ENCODE results near the gene PHF11.
"Not testable (repeated sequence)": the region's sequence is repeated elsewhere in the genome, so short reads cannot be mapped to it uniquely, and the experiment has no call there.

Gene PHF11

DNA sequence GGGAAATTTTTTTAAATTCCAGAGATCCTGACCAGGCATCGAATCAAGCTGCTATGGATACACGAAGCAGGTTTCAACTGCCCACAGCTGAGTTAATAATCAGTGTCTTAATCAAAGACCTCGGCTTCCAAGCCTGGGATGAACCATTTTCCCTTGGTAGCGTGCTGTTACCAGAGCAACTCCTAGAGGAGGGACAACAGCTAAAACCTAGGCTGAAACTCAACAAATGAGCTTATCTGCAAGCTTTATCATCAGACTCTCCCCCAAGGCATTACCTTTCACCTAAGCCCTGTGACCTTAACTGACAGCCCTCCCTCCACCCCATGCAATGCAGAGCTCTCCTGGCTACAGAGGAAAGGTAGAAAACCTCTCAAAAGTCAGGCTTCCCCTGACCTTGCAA is 49.9 kb downstream of the PHF11 start:
- CTCF ChIA-PET, result no interaction called here
- Mint-ChIP-seq H3K9me3 (no peaks in the 10 kb centered on the region), H3K4me1 (peaks cover 5% of the 10 kb centered on the region), H3K36me3 (peaks cover 25% of the 10 kb centered on the region), H3K4me3 (no peak overlapping the region), H3K27ac (no peak overlapping the region), H3K27me3 (no peaks in the 10 kb centered on the region)
- no peak for DNase-seq

DNA sequence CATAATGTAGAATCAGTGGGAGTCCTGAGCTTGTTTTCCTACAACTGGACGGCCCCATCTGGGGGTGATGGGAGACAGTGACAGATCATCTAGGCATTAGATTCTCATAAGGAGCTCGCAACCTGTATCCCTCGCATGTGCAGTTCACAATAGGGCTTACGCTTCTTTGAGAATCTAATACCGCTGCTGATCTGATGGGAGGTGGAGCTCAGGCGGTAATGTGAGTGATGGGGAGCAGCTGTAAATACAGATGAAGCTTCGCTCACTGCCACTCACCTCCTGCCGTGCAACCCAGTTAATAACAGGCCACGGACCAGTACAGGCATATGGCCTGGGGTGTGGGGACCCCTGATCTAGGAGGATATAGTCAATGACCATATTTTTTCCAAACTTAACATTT is 50.8 kb downstream of the PHF11 start:
- no peak overlapping the region for H3K27ac Mint-ChIP-seq
- no peaks in the 10 kb centered on the region for H3K4me1 Mint-ChIP-seq
- H3K36me3 Mint-ChIP-seq, result peaks cover 27% of the 10 kb centered on the region
- no peak for DNase-seq
- no peaks in the 10 kb centered on the region for H3K27me3 Mint-ChIP-seq
- CTCF ChIA-PET, result interaction anchor here (0.7 to 1.0 kb wide), 2 partner anchors 11 to 390 kb away, joined by 3 to 4 read pairs; partner anchors contain the start of gene SPRYD7
- no peak overlapping the region for H3K4me3 Mint-ChIP-seq
- H3K9me3 Mint-ChIP-seq, result no peaks in the 10 kb centered on the region

DNA sequence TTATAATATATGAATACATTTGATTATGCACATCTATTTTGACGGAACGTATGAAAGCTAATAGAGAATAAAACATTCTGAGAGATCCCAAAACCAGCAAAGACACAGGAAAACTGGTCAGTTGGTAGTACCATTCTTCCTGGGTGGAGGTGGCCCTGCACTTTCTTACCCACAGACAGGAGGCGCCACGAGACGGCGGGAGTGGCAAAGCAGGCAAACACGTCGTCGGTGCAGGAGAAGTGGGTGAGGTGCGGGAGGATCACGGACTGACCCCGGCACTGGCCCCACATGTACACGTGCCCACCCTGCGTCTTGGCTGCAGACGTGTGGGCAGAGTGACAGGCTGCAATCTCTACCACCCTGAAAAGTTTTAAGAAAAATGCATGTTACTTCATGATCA is 53.5 kb downstream of the PHF11 start:
- Mint-ChIP-seq H3K27me3 (no peaks in the 10 kb centered on the region), H3K27ac (no peak overlapping the region), H3K36me3 (peaks cover 28% of the 10 kb centered on the region), H3K4me1 (no peaks in the 10 kb centered on the region), H3K9me3 (no peaks in the 10 kb centered on the region), H3K4me3 (no peak overlapping the region)
- no peak for DNase-seq
- CTCF ChIA-PET, result interaction anchor here (0.7 to 1.2 kb wide), 2 partner anchors 53 to 77 kb away, joined by 3 read pairs; no protein-coding TSS in a partner anchor

DNA sequence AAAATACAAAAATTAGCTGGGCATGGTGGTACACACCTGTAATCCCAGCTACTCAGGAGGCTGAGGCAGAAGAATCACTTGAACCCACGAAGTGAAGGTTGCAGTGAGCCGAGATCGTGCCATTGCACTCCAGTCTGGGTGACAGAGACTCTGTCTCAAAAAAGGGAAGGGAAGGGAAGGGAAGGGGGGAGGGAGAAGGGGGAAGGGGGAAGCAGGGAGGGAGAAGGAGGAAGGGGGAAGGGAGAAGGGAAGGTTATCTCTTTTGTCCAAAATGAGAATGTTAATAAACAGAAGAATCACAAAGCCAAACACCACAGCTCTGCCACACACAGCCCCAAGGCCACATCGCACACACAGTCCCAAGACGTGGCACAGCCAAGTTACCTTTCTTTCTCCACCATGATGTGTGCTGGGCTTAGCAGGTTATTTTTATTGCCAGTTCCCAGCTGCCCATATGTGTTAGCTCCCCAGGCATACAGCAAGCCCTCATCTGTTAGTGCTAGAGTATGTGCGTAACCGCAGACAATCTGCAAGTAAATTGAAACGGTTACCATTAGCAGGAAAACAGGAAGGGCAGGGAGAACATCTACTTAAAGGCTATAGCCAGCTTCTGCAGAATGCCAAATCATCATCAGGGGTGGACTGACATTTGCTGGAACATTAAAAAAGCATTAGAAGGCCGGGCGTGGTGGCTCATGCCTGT is 55.3 kb downstream of the PHF11 start:
- Mint-ChIP-seq H3K27me3 (no peaks in the 10 kb centered on the region), H3K4me3 (no peak overlapping the region), H3K4me1 (no peaks in the 10 kb centered on the region), H3K9me3 (no peaks in the 10 kb centered on the region), H3K36me3 (peaks cover 22% of the 10 kb centered on the region), H3K27ac (no peak overlapping the region)
- no peak for DNase-seq
- CTCF ChIA-PET, result interaction anchor here (1.2 kb wide), 1 partner anchor 10 kb away, joined by 3 read pairs; no protein-coding TSS in a partner anchor

DNA sequence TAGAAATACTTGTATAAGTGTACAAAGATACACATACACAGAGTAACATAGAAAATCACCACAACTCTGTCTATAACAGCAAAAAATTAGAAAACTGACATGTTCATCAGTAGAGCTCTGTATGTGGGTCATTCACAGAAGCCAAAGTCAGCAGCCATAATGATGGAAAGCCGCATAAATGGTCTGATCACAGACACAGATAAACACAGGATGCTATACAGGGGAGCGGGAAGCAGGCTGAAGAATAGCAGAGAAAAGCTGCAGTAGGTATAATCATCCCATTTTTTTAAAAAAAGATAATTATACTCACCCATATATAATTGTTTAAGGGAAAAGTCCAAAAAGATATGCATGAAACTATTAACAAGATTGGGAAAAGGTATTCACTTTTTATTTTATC is 58.1 kb downstream of the PHF11 start:
- no peak overlapping the region for H3K27ac Mint-ChIP-seq
- CTCF ChIA-PET, result no interaction called here
- H3K4me3 Mint-ChIP-seq, result no peak overlapping the region
- peaks cover 27% of the 10 kb centered on the region for H3K36me3 Mint-ChIP-seq
- no peaks in the 10 kb centered on the region for H3K27me3 Mint-ChIP-seq
- DNase-seq, result no peak
- no peaks in the 10 kb centered on the region for H3K9me3 Mint-ChIP-seq
- no peaks in the 10 kb centered on the region for H3K4me1 Mint-ChIP-seq

- H3K27ac Mint-ChIP-seq, result no peak overlapping the region
- CTCF ChIA-PET, result no interaction called here
- DNase-seq, result no peak
- no peaks in the 10 kb centered on the region for H3K27me3 Mint-ChIP-seq
- H3K36me3 Mint-ChIP-seq, result peaks cover 29% of the 10 kb centered on the region
- peaks cover 2% of the 10 kb centered on the region for H3K9me3 Mint-ChIP-seq
- no peak overlapping the region for H3K4me3 Mint-ChIP-seq
- no peaks in the 10 kb centered on the region for H3K4me1 Mint-ChIP-seq
Measured at GRCh38 chr13:49554387-49554786, 58.6 kb downstream of the PHF11 start.

DNA sequence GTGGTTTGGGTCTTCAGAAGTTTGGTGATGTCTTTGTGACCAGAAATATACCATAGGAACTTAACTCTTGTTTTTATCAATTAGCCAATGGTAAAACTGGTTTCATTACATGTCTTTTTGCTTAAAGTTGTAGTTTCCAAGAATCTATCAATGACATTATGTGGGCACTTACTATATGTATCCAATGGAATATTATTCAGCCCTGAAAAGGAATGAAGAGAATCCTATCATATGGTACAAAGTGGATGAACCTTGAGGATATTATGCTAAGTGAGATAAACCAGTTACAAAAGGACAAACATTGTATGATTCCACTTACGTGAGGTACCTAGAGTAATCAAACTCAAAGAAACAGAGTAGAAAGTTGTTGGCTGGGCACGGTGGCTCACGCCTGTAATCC is 63.3 kb downstream of the PHF11 start:
- no peak overlapping the region for H3K4me3 Mint-ChIP-seq
- CTCF ChIA-PET, result no interaction called here
- H3K27me3 Mint-ChIP-seq, result no peaks in the 10 kb centered on the region
- peaks cover 2% of the 10 kb centered on the region for H3K9me3 Mint-ChIP-seq
- peaks cover 3% of the 10 kb centered on the region for H3K4me1 Mint-ChIP-seq
- H3K36me3 Mint-ChIP-seq, result peaks cover 43% of the 10 kb centered on the region
- H3K27ac Mint-ChIP-seq, result no peak overlapping the region
- no peak for DNase-seq

GRCh38 chr13:49560270-49561061 is 64.7 kb downstream of the PHF11 start:
- no peak overlapping the region for H3K27ac Mint-ChIP-seq

DNA sequence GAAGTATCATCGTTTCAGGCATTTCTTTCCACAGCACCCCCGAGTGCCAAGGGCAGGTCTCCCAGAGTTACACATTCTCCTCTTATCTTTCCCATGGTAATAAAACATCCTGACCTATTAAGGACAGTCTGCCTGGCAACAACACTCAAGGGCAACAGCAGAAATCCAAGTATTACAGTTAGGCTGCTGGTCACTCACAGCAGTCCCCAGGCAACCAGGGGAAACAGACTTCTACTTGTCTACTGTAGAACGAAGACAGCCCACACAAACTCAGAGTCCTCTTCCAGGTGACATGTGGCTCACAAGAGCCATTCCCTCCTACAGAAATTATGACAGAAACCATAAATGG is 65.3 kb downstream of the PHF11 start:
- peaks cover 2% of the 10 kb centered on the region for H3K9me3 Mint-ChIP-seq

More at GRCh38 chr13:49560270-49561061, 64.7 kb downstream of the PHF11 start:
- peaks cover 2% of the 10 kb centered on the region for H3K9me3 Mint-ChIP-seq
- peaks cover 44% of the 10 kb centered on the region for H3K36me3 Mint-ChIP-seq
- DNase-seq, result no peak
- no peaks in the 10 kb centered on the region for H3K27me3 Mint-ChIP-seq
- H3K4me1 Mint-ChIP-seq, result peaks cover 3% of the 10 kb centered on the region
- H3K4me3 Mint-ChIP-seq, result no peak overlapping the region
- CTCF ChIA-PET, result interaction anchor here (0.6 to 1.4 kb wide), 3 partner anchors 10 to 43 kb away, joined by 3 to 6 read pairs (median 4); no protein-coding TSS in a partner anchor

DNA sequence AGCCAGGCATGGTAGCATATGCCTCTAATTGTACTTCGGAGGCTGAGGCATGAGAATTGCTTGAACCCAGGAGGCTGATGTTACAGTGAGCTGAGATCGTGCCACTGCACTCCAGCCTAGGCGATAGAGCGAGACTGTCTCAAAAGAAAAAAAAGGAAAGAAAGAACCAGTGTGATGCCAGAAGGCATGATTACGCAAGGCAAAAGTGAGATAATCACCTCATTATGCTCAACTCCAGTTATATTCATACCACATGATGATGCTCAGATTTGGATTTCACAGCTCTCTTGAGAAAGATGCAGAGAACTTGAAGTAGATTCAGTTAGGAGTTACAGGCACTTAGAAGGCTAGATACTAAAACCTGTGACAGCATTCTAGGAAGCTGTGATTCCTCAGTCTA is 67.8 kb downstream of the PHF11 start:
- H3K36me3 Mint-ChIP-seq, result peaks cover 40% of the 10 kb centered on the region
- peaks cover 2% of the 10 kb centered on the region for H3K9me3 Mint-ChIP-seq
- H3K27ac Mint-ChIP-seq, result no peak overlapping the region
- peaks cover 3% of the 10 kb centered on the region for H3K4me1 Mint-ChIP-seq
- H3K27me3 Mint-ChIP-seq, result no peaks in the 10 kb centered on the region
- DNase-seq, result no peak
- H3K4me3 Mint-ChIP-seq, result no peak overlapping the region
- CTCF ChIA-PET, result interaction anchor here (0.7 kb wide), 1 partner anchor 45 kb away, joined by 5 read pairs; no protein-coding TSS in a partner anchor

More for the DNA sequence above, 65.3 kb downstream of the PHF11 start:
- no peak for DNase-seq
- H3K27ac Mint-ChIP-seq, result no peak overlapping the region
- CTCF ChIA-PET, result interaction anchor here (1.2 to 1.4 kb wide), 2 partner anchors 10 to 21 kb away, joined by 3 to 4 read pairs; no protein-coding TSS in a partner anchor
- no peak overlapping the region for H3K4me3 Mint-ChIP-seq
- H3K36me3 Mint-ChIP-seq, result peaks cover 44% of the 10 kb centered on the region
- no peaks in the 10 kb centered on the region for H3K27me3 Mint-ChIP-seq
- peaks cover 3% of the 10 kb centered on the region for H3K4me1 Mint-ChIP-seq

- DNase-seq, CTCF ChIA-PET: not testable (repeated sequence)
- H3K36me3 Mint-ChIP-seq, result peaks cover 24% of the 10 kb centered on the region
Measured at GRCh38 chr13:49565461-49565860, 69.7 kb downstream of the PHF11 start.

GRCh38 chr13:49566461-49566860 is 70.7 kb downstream of the PHF11 start:
- CTCF ChIA-PET, result no interaction called here
- peaks cover 16% of the 10 kb centered on the region for H3K36me3 Mint-ChIP-seq

More at GRCh38 chr13:49565461-49565860, 69.7 kb downstream of the PHF11 start:
- not testable (repeated sequence) for H3K27ac Mint-ChIP-seq, H3K27me3 Mint-ChIP-seq, H3K4me3 Mint-ChIP-seq, H3K9me3 Mint-ChIP-seq
- peaks cover 17% of the 10 kb centered on the region for H3K4me1 Mint-ChIP-seq

DNA sequence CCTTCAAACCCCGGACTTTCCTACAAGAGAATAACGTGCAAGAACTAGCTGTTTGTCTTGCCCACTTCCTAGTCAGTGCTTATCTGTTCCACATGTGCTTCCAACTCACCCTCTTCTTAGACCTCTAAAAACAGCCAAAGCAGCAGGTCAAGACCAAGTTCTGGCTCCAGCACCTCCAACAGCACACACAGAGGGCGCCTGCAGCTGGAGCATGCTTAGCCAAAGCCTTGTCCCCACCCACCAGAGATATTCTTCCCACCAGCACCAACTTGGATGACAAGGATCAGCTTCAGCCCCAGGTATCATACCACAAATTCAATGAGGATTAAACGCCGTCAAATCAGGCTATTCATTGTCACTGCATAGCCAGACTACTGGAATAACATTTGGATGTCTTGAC is 71.7 kb downstream of the PHF11 start:
- Mint-ChIP-seq H3K36me3 (peaks cover 13% of the 10 kb centered on the region), H3K4me3 (no peak overlapping the region), H3K27me3 (no peaks in the 10 kb centered on the region), H3K4me1 (peaks cover 14% of the 10 kb centered on the region), H3K9me3 (no peaks in the 10 kb centered on the region), H3K27ac (no peak overlapping the region)
- CTCF ChIA-PET, result no interaction called here
- DNase-seq, result no peak

More at GRCh38 chr13:49566461-49566860, 70.7 kb downstream of the PHF11 start:
- Mint-ChIP-seq H3K9me3 (no peaks in the 10 kb centered on the region), H3K27ac (no peak overlapping the region), H3K4me1 (peaks cover 14% of the 10 kb centered on the region), H3K4me3 (no peak overlapping the region), H3K27me3 (no peaks in the 10 kb centered on the region)
- no peak for DNase-seq

DNA sequence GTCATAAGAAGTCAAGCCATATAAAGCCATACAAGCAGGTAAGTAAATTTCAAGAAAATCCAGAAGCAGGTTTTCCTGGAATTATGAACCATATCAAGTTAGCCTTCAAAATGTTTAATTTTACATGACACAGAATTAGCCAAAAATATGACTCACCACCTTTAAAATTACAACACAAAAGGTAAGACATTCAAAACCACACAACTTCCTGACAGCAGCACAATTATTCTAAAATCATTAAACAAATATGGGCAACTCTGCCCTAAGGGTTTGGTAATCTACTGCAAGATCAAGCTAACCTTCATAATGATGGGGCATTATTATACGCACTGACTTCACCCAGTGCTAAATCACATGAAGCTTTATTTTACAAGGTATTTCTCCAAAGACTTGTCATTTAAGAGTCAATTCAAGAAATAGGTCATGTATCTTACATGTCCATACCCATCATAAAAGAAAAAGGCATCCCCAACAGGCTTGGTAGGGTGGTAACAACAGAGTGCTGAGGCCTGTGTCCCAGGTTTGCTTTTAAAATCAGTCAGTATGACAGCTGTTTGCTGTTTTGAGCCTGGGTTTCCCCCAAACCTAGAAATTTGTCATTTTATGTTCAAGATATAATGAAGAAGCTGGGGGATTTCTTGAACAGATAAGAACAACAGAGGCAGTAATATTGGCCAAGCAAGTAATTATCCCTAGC is 74.4 kb downstream of the PHF11 start:
- peaks cover 10% of the 10 kb centered on the region for H3K36me3 Mint-ChIP-seq
- no peak overlapping the region for H3K4me3 Mint-ChIP-seq
- no peaks in the 10 kb centered on the region for H3K27me3 Mint-ChIP-seq
- no peaks in the 10 kb centered on the region for H3K9me3 Mint-ChIP-seq
- peaks cover 14% of the 10 kb centered on the region for H3K4me1 Mint-ChIP-seq
- peak overlapping the region; percentile 34 for H3K27ac Mint-ChIP-seq
- DNase-seq, result no peak
- CTCF ChIA-PET, result interaction anchor here (0.9 kb wide), 1 partner anchor 41 kb away, joined by 3 read pairs; no protein-coding TSS in a partner anchor
